Measurements from ENCODE around the gene SIAH2.

Gene SIAH2

GRCh38 chr3:150764967-150765366 lies 2.0 kb upstream of the SIAH2 start:
- Mint-ChIP-seq H3K4me3 (peak overlapping the region in 1 of 2 donors; percentile 98), H3K36me3 (ENCODE audit: insufficient read depth) (peaks cover 28% of the 10 kb centered on the region), H3K27ac (peak overlapping the region; percentile 98 to 100), H3K27me3 (no peaks in the 10 kb centered on the region), H3K9me3 (no peaks in the 10 kb centered on the region), H3K4me1 (ENCODE audit: low read depth in 2 of 2) (peaks cover 21 to 31% of the 10 kb centered on the region in 2 donors)
- no peak for DNase-seq
- ATAC-seq (replicated peaks) = no peak

GRCh38 chr3:150764566-150764965 lies 1.6 kb upstream of the SIAH2 start:
- Mint-ChIP-seq H3K36me3 (ENCODE audit: insufficient read depth) (peaks cover 28% of the 10 kb centered on the region), H3K27ac (peak overlapping the region; percentile 98 to 100), H3K4me1 (ENCODE audit: low read depth in 2 of 2) (peaks cover 24 to 35% of the 10 kb centered on the region in 2 donors), H3K9me3 (no peaks in the 10 kb centered on the region), H3K4me3 (peak overlapping the region; percentile 93 to 98), H3K27me3 (no peaks in the 10 kb centered on the region)
- ATAC-seq (replicated peaks) = no peak
- DNase-seq = no peak

DNA sequence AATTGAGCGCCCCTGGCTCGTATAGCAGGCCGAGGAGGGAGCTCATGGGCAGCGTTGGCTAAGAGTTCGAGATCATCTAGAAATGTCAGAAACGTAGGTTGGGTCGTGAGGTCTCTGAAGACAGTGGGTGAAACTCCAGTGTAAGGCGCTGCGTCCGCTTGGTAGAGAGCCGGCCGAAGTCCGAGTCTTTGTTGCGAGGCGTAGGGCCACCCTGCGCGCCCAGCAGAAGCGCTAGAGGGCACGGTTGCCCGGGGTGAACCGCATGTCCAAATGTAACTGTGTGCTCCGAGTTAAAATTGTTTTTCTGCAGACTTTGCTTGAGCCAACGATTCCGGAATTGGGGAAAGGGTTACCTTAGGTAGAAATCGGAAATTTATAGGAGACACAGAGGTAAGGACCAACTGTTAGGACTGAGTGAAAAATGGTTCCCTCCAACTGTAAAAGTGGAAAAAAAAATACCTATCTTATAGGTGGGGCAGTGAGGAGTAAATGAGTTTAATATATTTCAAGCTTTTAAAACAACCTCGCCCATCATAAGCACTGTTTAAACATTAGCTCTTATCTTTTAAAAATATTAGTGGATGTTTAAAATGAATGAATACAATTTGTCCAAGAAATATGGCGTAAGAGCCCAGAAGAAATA lies 993 bp upstream of the SIAH2 start:
- H3K36me3 Mint-ChIP-seq (ENCODE audit: insufficient read depth) = peaks cover 29% of the 10 kb centered on the region
- peak overlapping the region; percentile 93 to 98 for H3K4me3 Mint-ChIP-seq
- H3K27ac Mint-ChIP-seq = peak overlapping the region; percentile 98 to 100
- no peaks in the 10 kb centered on the region for H3K9me3 Mint-ChIP-seq
- DNase-seq (peak in 1 of 3 experiments; percentile 33), ATAC-seq (replicated peaks) (peak; percentile 16)
- H3K4me1 Mint-ChIP-seq (ENCODE audit: low read depth in 2 of 2) = peaks cover 26 to 41% of the 10 kb centered on the region in 2 donors
- H3K27me3 Mint-ChIP-seq = no peaks in the 10 kb centered on the region

GRCh38 chr3:150762662-150763121 lies 277 bp downstream of the SIAH2 start:
- H3K36me3 Mint-ChIP-seq (ENCODE audit: insufficient read depth) = peaks cover 33% of the 10 kb centered on the region
- H3K9me3 Mint-ChIP-seq = no peaks in the 10 kb centered on the region
- H3K4me3 Mint-ChIP-seq = peak overlapping the region; percentile 93 to 98
- no peak for ATAC-seq (replicated peaks)
- no peak for DNase-seq
- peak overlapping the region; percentile 98 to 100 for H3K27ac Mint-ChIP-seq
- H3K27me3 Mint-ChIP-seq = no peaks in the 10 kb centered on the region
- peaks cover 32 to 50% of the 10 kb centered on the region in 2 donors for H3K4me1 Mint-ChIP-seq (ENCODE audit: low read depth in 2 of 2)

GRCh38 chr3:150761831-150762661 lies 923 bp downstream of the SIAH2 start:
- DNase-seq = peak; percentile 14 to 27 (median 16)

DNA sequence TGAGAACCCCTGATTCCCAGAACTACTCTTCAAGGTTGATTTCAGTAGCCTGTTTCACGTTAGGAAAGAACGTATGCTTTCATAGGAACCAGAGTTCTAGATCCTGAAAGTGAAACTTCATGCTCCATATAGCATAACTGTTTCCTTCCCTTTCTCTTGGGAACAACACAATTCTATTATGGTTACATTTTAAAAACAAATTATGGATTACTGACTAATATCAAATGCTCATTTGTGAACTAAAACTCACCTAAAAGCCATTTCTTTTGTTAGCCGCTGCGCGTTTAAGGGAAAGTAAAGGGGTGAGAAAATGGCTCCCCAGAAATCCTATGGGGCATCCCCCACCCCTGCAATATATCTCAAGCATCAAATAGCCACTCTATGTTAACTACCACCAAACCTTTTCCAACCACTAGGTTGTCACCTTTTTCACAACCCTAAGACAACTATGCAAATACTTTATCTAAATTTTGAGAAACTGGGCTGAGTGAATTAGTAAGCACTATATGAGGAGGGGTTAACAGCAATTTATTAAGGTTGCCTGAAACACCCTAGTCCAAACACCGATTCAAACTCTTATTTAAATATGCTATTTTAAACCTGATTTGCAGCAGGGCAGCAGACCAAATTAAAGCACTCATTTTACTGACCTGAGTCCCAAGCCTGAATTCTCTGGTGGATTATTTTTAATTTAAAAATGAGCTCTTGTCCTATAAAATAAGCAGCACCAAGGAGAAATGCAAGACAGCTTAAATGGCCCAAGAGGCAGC lies 2.4 kb downstream of the SIAH2 start:
- Mint-ChIP-seq H3K27ac (peak overlapping the region; percentile 97), H3K4me3 (peak overlapping the region; percentile 93 to 98), H3K36me3 (ENCODE audit: insufficient read depth) (peaks cover 40% of the 10 kb centered on the region), H3K4me1 (ENCODE audit: low read depth in 2 of 2) (peaks cover 34 to 62% of the 10 kb centered on the region in 2 donors), H3K27me3 (no peaks in the 10 kb centered on the region), H3K9me3 (no peaks in the 10 kb centered on the region)
- ATAC-seq (replicated peaks) (no peak), DNase-seq (peak in 1 of 3 experiments; percentile 8)

More at GRCh38 chr3:150761831-150762661, 923 bp downstream of the SIAH2 start:
- peaks cover 32 to 56% of the 10 kb centered on the region in 2 donors for H3K4me1 Mint-ChIP-seq (ENCODE audit: low read depth in 2 of 2)
- peak overlapping the region; percentile 93 to 98 for H3K4me3 Mint-ChIP-seq
- peaks cover 37% of the 10 kb centered on the region for H3K36me3 Mint-ChIP-seq (ENCODE audit: insufficient read depth)
- no peaks in the 10 kb centered on the region for H3K27me3 Mint-ChIP-seq
- no peaks in the 10 kb centered on the region for H3K9me3 Mint-ChIP-seq
- peak overlapping the region; percentile 97 for H3K27ac Mint-ChIP-seq
- no peak for ATAC-seq (replicated peaks)

GRCh38 chr3:150759947-150760346 lies 3.0 kb downstream of the SIAH2 start:
- DNase-seq = no peak
- Mint-ChIP-seq H3K36me3 (ENCODE audit: insufficient read depth) (peaks cover 41% of the 10 kb centered on the region), H3K4me3 (peak overlapping the region; percentile 93 to 98), H3K27ac (peak overlapping the region; percentile 97), H3K27me3 (no peaks in the 10 kb centered on the region), H3K4me1 (ENCODE audit: low read depth in 2 of 2) (peaks cover 34 to 62% of the 10 kb centered on the region in 2 donors), H3K9me3 (no peaks in the 10 kb centered on the region)
- no peak for ATAC-seq (replicated peaks)

- Mint-ChIP-seq H3K4me1 (ENCODE audit: low read depth in 2 of 2) (peaks cover 30 to 58% of the 10 kb centered on the region in 2 donors), H3K27me3 (no peaks in the 10 kb centered on the region), H3K27ac (peak overlapping the region; percentile 97), H3K36me3 (ENCODE audit: insufficient read depth) (peaks cover 41% of the 10 kb centered on the region), H3K4me3 (peak overlapping the region; percentile 93 to 98), H3K9me3 (no peaks in the 10 kb centered on the region)
- ATAC-seq (replicated peaks) = no peak
- no peak for DNase-seq
Measured at GRCh38 chr3:150759319-150759718, 3.6 kb downstream of the SIAH2 start.

GRCh38 chr3:150757768-150758167 lies 5.2 kb downstream of the SIAH2 start:
- peaks cover 33% of the 10 kb centered on the region for H3K36me3 Mint-ChIP-seq (ENCODE audit: insufficient read depth)
- H3K4me3 Mint-ChIP-seq = peak overlapping the region; percentile 29 to 43
- peak overlapping the region in 1 of 2 donors; percentile 69 for H3K27ac Mint-ChIP-seq
- H3K9me3 Mint-ChIP-seq = peaks cover 0 to 2% of the 10 kb centered on the region in 2 donors
- DNase-seq (no peak), ATAC-seq (replicated peaks) (no peak)
- H3K4me1 Mint-ChIP-seq (ENCODE audit: low read depth in 2 of 2) = peaks cover 32 to 64% of the 10 kb centered on the region in 2 donors
- no peaks in the 10 kb centered on the region for H3K27me3 Mint-ChIP-seq

GRCh38 chr3:150757364-150757763 lies 5.6 kb downstream of the SIAH2 start:
- Mint-ChIP-seq H3K9me3 (peaks cover 0 to 2% of the 10 kb centered on the region in 2 donors), H3K4me1 (ENCODE audit: low read depth in 2 of 2) (peaks cover 32 to 67% of the 10 kb centered on the region in 2 donors), H3K27ac (no peak overlapping the region), H3K36me3 (ENCODE audit: insufficient read depth) (peaks cover 32% of the 10 kb centered on the region), H3K4me3 (peak overlapping the region in 1 of 2 donors; percentile 9), H3K27me3 (no peaks in the 10 kb centered on the region)
- DNase-seq (no peak), ATAC-seq (replicated peaks) (no peak)

DNA sequence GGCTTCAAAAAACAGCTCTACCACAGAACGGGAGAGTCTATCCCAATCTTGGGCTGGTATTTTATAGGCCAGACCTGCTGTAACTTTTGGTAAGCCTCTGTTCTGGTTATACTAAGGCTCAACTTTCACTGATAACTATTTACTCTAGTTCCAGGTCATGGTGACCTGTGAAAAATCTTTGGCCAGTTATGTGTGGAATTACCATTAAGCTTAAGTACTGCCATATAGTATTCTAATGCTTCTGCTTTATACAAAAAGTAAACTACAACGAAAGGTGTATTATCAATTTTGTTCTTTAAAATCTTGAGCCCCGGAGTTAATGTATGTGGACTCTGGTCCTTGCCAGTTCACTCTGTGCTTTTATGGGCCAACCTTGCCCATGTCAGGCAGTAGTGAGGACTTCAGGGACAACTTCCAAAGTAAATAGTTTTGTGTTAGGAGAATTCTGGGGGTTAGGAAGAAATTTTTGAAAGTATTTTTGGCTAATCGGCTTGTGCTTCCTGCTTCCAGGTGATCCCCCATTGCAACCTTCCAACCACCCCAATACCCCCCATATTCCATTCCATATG lies 6.4 kb downstream of the SIAH2 start:
- peaks cover 39 to 63% of the 10 kb centered on the region in 2 donors for H3K4me1 Mint-ChIP-seq (ENCODE audit: low read depth in 2 of 2)
- H3K27ac Mint-ChIP-seq = no peak overlapping the region
- H3K4me3 Mint-ChIP-seq = no peak overlapping the region
- H3K27me3 Mint-ChIP-seq = no peaks in the 10 kb centered on the region
- ATAC-seq (replicated peaks) (no peak), DNase-seq (no peak)
- peaks cover 0 to 2% of the 10 kb centered on the region in 2 donors for H3K9me3 Mint-ChIP-seq
- H3K36me3 Mint-ChIP-seq (ENCODE audit: insufficient read depth) = peaks cover 29% of the 10 kb centered on the region

DNA sequence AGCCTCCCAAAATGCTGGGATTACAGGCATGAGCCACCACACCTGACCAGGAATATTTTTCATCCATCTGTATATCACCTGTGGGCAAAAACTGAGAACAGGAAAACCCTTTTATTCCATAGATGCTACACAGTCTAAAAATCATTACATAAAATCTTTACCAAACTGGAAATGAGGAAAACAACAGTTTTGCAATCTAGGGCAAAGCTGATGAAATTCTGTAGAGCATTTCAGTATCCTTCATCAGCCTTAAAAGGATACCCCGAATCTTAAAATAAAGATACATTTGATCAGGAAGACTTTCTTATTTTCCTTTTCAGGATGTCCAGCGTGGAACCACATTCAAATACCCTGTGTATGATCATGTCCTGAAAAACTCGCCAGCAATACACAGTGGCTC lies 7.1 kb downstream of the SIAH2 start:
- Mint-ChIP-seq H3K9me3 (peaks cover 0 to 2% of the 10 kb centered on the region in 2 donors), H3K27me3 (no peaks in the 10 kb centered on the region), H3K27ac (no peak overlapping the region), H3K4me1 (ENCODE audit: low read depth in 2 of 2) (peaks cover 41 to 63% of the 10 kb centered on the region in 2 donors), H3K4me3 (no peak overlapping the region), H3K36me3 (ENCODE audit: insufficient read depth) (peaks cover 28% of the 10 kb centered on the region)
- ATAC-seq (replicated peaks) (no peak), DNase-seq (no peak)

DNA sequence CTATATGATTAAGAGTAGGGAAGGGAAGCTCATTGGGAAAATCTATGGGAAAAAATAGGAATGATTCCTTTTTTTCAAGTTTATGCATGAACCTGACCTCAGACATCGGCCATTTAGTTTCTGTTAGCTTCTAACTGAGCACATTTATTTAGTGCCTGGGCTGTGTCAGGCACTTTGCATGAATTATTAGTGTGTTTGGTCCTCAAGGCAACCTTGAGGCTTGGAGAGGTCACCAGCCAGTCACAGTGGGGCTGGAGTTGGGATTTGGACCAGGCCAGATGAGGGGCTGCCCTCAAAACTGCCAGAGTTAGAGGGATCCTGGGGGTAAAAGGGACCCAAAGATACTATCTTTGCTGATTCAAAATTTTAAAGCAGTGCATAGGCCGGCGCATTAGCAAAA lies 8.1 kb downstream of the SIAH2 start:
- no peak overlapping the region for H3K4me3 Mint-ChIP-seq
- H3K27ac Mint-ChIP-seq = no peak overlapping the region
- DNase-seq = no peak
- peaks cover 38 to 62% of the 10 kb centered on the region in 2 donors for H3K4me1 Mint-ChIP-seq (ENCODE audit: low read depth in 2 of 2)
- H3K9me3 Mint-ChIP-seq = peaks cover 0 to 2% of the 10 kb centered on the region in 2 donors
- H3K36me3 Mint-ChIP-seq (ENCODE audit: insufficient read depth) = peaks cover 31% of the 10 kb centered on the region
- no peak for ATAC-seq (replicated peaks)
- no peaks in the 10 kb centered on the region for H3K27me3 Mint-ChIP-seq
